ENCODE measurements around the gene CNOT11. TPM values are rescaled to one million over a fixed set of nuclear protein-coding genes. Genes with fewer than 3 reads are reported as not detected.

The CNOT11 gene
- total and polyA plus RNA-seq, 5 donors: 26.0 to 60.5 (median 41.0) TPM

DNA sequence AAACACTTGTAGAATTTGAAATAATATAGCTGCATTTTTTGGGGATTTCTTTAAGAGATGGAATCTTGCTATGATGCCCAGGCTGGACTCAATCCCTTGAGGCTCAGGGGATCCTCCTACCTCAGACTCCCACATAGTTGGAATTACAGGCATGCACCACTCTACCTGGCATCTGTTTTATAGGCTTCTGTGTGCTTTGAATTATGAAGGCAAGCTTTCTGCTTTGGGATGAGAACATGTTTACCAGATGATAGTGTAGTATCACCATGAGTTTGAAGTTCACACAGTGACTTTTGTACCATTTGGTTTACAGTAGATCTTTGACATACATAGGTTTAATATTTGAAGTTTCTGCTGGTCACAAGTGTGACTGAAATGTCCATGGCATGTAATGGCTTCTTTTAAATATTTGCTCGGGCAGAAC is 10.7 kb downstream of the CNOT11 start:
- peak overlapping the region; percentile 48 for H3K27ac ChIP-seq (ENCODE audit: low read length)
- no peak overlapping the region for H3K4me3 ChIP-seq (ENCODE audit: low read length)
- intact Hi-C loops (cut with DNase I): no loop called here
- no peaks in the 10 kb centered on the region for H3K9me3 ChIP-seq (ENCODE audit: control insufficient read depth, low read length)
- no peaks in the 10 kb centered on the region for H3K27me3 ChIP-seq (ENCODE audit: control insufficient read depth, insufficient read depth)
- 79% methylated on average over 1 of the region's 1 CpG for WGBS
- H3K4me1 ChIP-seq (ENCODE audit: control insufficient read depth, insufficient read depth, low read length): no peaks in the 10 kb centered on the region
- no peak for ATAC-seq
- DNase-seq: no peak

DNA sequence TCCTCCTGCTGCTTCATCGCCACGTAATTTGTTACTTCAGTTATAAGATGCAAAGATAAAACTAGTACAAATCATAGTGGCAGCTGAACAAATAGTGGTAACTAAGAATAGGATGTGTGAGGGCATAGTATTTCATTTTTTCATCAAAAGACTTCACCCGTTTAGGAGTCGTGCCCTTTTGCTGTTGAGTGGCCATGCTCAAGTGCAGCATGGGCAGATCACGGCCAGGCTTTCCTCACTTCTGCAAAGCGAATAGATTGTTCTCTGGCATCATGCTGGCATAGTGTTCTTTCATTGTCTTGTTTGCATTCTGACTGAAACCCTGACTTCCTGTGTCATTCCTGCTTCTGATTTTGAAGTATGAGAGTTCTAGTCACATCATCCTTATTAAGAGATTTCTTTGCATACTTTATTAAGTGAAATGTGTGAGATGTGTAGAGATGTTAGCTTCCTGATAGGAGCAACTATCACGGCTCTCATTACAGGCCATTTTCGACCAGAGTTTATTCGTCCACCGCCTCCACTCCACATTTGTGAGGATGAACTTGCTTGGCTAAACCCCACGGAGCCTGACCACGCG is 11.8 kb downstream of the CNOT11 start:
- Histone ChIP-seq H3K4me3 (ENCODE audit: low read length) (no peak overlapping the region), H3K9me3 (ENCODE audit: control insufficient read depth, low read length) (no peaks in the 10 kb centered on the region), H3K27me3 (ENCODE audit: control insufficient read depth, insufficient read depth) (no peaks in the 10 kb centered on the region), H3K27ac (ENCODE audit: low read length) (peak overlapping the region; percentile 91), H3K4me1 (ENCODE audit: control insufficient read depth, insufficient read depth, low read length) (no peaks in the 10 kb centered on the region)
- WGBS: 70% methylated on average over 13 of the region's 13 CpGs
- peak; percentile 47 to 49 for ATAC-seq
- intact Hi-C loops (cut with DNase I): no loop called here
- DNase-seq: peak in 2 of 3 donors; percentile 54 to 58

DNA sequence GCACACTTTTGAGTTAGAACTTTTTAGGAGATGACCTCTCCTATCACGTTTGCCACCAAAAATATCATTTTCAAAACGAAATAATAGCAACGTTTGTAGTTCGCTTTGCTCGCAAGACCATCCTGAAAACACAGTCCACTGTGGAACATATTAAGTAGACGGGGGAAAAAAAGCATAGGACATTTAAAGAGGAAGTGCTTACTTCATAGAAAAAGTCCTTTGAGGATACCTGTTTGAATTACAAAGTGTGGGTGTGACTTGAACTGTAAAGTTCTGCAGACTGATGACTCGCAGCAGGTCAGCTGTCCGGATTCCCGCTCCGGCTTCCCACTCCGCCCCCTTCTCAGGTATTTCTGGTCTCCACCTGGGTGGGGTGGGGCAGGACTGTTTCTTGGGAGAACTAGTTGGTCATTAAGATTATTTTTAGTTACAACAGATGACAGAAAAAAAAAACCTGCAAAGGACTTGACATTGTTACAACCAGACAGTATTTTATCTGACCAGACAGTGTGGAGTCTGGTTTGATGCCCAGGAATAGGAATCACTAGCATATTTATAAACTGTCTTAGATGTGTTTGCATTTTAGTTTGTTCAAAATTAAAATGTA is 13.3 kb downstream of the CNOT11 start:
- ATAC-seq (peak; percentile 40 to 47), DNase-seq (peak in 1 of 3 donors; percentile 51)
- no peak overlapping the region for H3K27ac ChIP-seq (ENCODE audit: low read length)
- no peak overlapping the region for H3K4me3 ChIP-seq (ENCODE audit: low read length)
- no peaks in the 10 kb centered on the region for H3K27me3 ChIP-seq (ENCODE audit: control insufficient read depth, insufficient read depth)
- no peaks in the 10 kb centered on the region for H3K9me3 ChIP-seq (ENCODE audit: control insufficient read depth, low read length)
- intact Hi-C loops (cut with DNase I): no loop called here
- H3K4me1 ChIP-seq (ENCODE audit: control insufficient read depth, insufficient read depth, low read length): no peaks in the 10 kb centered on the region
- WGBS: 66% methylated on average over 11 of the region's 11 CpGs

DNA sequence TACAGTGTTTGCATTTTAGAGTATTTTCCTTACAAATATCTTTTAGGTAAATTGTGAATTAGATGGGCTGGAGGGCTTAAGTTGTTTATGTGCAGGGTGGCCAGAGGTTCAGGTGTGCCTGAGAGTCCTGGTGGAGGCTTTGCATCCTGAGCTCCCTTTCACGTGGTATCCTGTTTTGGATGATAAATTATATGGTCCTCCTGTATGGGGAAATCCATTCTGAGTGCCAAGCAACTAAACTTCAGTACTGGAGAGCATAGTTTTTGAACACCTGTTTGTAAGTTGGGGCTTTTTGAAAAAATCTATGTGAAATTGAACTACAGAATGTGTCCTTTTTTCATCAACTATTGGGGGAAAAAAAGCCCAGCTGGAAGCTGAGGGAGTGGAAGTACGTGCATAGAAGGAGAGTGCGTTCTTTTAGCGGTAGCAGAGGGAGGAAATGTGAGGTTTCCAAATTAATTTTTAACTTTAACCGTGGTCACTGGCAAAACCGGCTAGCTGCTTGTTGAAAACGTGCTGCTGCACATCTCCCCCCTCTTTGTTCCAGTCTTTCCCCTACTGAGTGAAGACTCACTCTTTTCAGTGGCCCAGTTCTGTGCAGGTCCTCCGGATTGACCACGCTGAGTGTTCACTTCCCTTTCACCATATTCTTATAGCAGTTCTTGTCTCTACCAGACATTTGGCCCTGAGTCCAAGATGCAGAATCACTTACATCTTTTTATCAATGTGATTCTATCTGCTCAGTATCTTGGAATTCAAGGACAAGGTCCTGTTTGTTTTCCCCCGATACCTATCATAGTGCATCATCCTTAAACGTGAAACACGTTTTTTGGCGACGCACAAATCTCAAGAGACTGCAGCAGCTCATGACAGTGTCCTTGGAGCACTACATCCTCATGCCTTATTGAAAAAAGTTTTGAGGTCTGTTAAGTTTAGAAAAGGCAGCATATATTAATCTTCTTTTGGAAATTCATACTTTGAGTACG is 15.3 kb downstream of the CNOT11 start:
- no peak overlapping the region for H3K4me3 ChIP-seq (ENCODE audit: low read length)
- no peaks in the 10 kb centered on the region for H3K9me3 ChIP-seq (ENCODE audit: control insufficient read depth, low read length)
- no peak overlapping the region for H3K27ac ChIP-seq (ENCODE audit: low read length)
- DNase-seq: no peak
- no peaks in the 10 kb centered on the region for H3K4me1 ChIP-seq (ENCODE audit: control insufficient read depth, insufficient read depth, low read length)
- ATAC-seq: no peak
- 66% methylated on average over 15 of the region's 15 CpGs for WGBS
- intact Hi-C loops (cut with DNase I): no loop called here
- H3K27me3 ChIP-seq (ENCODE audit: control insufficient read depth, insufficient read depth): no peaks in the 10 kb centered on the region

DNA sequence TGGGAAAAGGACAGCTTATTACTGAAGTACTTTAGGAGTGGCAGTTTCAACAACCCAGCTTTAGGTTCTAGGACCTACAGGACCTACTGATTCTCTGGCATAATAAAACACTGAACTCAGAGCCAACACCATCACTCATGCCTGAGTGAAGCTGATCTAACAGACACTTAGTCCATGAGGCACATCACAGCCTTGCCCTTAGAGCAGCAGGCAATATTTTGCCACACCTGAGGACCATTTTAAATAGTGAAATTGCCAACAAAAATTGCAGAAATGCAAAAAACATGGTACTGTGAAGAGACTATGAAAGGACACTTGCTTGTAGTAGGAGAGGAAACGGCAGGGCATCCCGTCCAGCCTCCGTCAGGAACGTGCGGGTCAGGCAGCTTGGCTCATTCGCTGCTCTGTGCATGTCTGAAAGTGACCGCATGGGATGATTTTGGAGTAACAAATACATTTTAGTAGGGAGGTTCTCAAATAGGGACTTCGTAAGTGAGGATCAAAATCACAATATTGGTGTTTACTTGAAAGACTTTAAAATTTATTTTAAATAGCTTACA is 18.1 kb downstream of the CNOT11 start:
- no peak overlapping the region for H3K27ac ChIP-seq (ENCODE audit: low read length)
- WGBS: 85% methylated on average over 8 of the region's 8 CpGs
- H3K9me3 ChIP-seq (ENCODE audit: control insufficient read depth, low read length): no peaks in the 10 kb centered on the region
- H3K27me3 ChIP-seq (ENCODE audit: control insufficient read depth, insufficient read depth): no peaks in the 10 kb centered on the region
- no peaks in the 10 kb centered on the region for H3K4me1 ChIP-seq (ENCODE audit: control insufficient read depth, insufficient read depth, low read length)
- ATAC-seq (no peak), DNase-seq (no peak)
- intact Hi-C loops (cut with DNase I): no loop called here
- no peak overlapping the region for H3K4me3 ChIP-seq (ENCODE audit: low read length)

DNA sequence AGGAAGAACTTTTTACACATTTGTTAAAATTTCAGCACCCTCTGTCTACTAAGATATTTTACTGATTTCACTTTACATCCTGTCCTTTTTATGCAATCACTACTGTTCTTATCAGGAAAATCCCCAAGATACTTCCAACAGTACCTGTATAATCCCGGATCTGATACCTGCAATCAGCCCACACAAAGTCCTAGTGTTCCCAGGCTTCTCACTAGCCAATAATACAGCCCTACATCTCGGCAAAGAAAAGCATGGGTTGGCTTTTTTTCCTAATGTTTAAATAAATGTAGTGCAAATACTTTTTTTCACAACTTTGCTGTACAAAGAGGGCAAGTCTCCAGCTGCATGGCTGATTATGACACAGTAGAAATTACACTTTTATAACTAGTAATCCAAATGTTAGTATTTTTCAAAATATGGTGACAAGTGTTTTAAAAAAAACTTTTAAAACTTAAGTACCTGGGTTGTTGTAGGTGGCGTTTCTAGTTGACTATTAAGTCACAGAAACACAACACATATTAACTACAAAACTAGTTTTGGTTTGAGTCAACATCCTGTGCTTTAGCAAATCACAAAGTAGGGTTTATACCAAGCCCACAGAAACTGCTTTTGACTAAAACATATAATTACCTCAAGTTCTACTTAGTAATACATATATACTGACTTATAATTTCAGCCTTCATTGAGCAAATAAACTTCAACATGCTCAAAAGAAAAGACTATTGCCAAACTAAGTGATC is 19.5 kb downstream of the CNOT11 start:
- ATAC-seq: no peak
- DNase-seq: no peak
- Histone ChIP-seq H3K4me1 (ENCODE audit: control insufficient read depth, insufficient read depth, low read length) (no peaks in the 10 kb centered on the region), H3K4me3 (ENCODE audit: low read length) (no peak overlapping the region), H3K9me3 (ENCODE audit: control insufficient read depth, low read length) (no peaks in the 10 kb centered on the region), H3K27me3 (ENCODE audit: control insufficient read depth, insufficient read depth) (no peaks in the 10 kb centered on the region), H3K27ac (ENCODE audit: low read length) (no peak overlapping the region)
- WGBS: 76% methylated on average over 3 of the region's 3 CpGs
- intact Hi-C loops (cut with DNase I): no loop called here

DNA sequence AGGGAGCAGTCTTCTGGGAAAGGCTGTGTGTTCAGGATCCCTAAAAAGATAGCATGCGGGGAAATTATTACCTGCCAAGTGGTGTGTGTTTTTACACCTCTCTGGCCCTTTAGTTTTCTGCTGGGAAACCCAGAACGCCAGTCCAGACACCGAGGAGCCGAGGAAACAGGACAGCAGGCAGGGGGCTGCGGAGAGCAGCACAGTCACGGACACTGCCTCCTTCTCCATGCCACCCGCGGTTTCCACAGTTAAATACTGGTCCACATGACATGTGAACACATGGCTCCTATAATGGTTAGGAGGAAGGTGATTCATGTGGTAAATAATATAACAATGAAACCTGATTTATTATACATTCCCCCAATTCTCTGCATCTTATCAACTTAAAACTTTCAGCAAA is 20.4 kb downstream of the CNOT11 start:
- H3K27me3 ChIP-seq (ENCODE audit: control insufficient read depth, insufficient read depth): no peaks in the 10 kb centered on the region
- no peaks in the 10 kb centered on the region for H3K9me3 ChIP-seq (ENCODE audit: control insufficient read depth, low read length)
- 76% methylated on average over 8 of the region's 8 CpGs for whole genome bisulfite sequencing
- no peak overlapping the region for H3K27ac ChIP-seq (ENCODE audit: low read length)
- intact Hi-C loops (cut with DNase I): no loop called here
- no peaks in the 10 kb centered on the region for H3K4me1 ChIP-seq (ENCODE audit: control insufficient read depth, insufficient read depth, low read length)
- no peak overlapping the region for H3K4me3 ChIP-seq (ENCODE audit: low read length)
- DNase-seq: no peak
- peak; percentile 21 to 45 for ATAC-seq

DNA sequence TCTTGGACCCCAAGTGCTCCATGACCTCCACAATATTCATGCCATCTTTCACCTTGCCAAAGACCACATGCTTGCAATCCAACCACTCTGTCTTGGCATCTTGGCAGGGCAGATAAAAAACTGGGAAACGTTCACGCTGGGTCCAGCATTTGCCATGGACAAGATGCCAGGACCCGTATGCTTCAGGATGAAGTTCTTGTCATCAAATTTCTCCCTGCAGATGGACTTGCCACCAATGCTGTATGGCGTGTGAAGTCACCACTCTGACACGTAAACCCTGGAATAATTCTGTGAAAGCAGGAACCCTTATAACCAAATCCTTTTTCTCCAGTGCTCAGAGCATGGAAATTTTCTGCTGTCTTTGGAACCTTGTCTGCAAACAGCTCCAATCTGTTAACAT is 21.5 kb downstream of the CNOT11 start:
- H3K9me3 ChIP-seq (ENCODE audit: control insufficient read depth, low read length): no peaks in the 10 kb centered on the region
- H3K4me3 ChIP-seq (ENCODE audit: low read length): no peak overlapping the region
- no peak overlapping the region for H3K27ac ChIP-seq (ENCODE audit: low read length)
- 79% methylated on average over 5 of the region's 5 CpGs for WGBS
- no peak for ATAC-seq
- DNase-seq: no peak
- no peaks in the 10 kb centered on the region for H3K27me3 ChIP-seq (ENCODE audit: control insufficient read depth, insufficient read depth)
- intact Hi-C loops (cut with DNase I): no loop called here
- no peaks in the 10 kb centered on the region for H3K4me1 ChIP-seq (ENCODE audit: control insufficient read depth, insufficient read depth, low read length)

DNA sequence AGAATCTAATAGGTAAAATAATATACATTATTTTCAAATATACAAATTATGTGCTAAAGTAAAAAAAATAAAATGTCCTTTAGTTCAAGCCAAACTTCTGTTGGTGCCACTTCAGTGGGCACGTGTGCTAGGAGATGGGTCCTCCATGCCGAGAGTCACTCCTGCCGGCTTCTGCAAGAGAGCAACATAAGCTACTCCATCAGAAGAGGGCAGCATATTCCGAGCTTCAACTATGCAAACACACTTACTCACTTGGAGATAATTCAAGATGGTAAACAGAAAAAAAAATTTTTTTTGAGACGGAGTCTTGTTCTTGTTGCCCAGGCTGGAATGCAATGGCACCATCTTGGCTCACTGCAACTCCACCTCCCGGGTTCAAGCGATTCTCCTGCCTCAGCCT is 24.4 kb downstream of the CNOT11 start:
- Histone ChIP-seq H3K9me3 (ENCODE audit: control insufficient read depth, low read length) (no peaks in the 10 kb centered on the region), H3K27me3 (ENCODE audit: control insufficient read depth, insufficient read depth) (no peaks in the 10 kb centered on the region), H3K4me1 (ENCODE audit: control insufficient read depth, insufficient read depth, low read length) (no peaks in the 10 kb centered on the region), H3K27ac (ENCODE audit: low read length) (no peak overlapping the region), H3K4me3 (ENCODE audit: low read length) (no peak overlapping the region)
- ATAC-seq (no peak), DNase-seq (no peak)
- WGBS: 77% methylated on average over 7 of the region's 7 CpGs
- intact Hi-C loops (cut with DNase I): no loop called here

DNA sequence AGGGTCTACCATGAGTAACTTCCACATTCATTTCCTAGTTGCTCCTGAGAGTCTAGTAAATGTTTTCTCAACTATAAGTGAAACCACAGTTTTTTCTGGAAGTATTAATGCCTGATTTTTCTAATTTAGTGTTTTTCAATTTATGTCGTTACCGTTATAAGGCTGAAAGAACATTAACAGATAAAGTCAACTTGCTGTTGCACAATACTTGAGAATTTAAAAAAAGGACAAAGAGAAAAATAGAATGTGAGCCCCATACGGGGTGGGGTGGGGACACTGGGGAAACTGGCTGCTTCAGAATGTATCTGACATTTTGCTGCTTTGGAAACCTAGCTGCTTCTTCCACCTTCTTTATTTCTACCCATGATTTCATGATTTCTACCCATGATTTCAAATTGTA is 26.2 kb downstream of the CNOT11 start:
- Histone ChIP-seq H3K27ac (ENCODE audit: low read length) (no peak overlapping the region), H3K4me1 (ENCODE audit: control insufficient read depth, insufficient read depth, low read length) (no peaks in the 10 kb centered on the region), H3K27me3 (ENCODE audit: control insufficient read depth, insufficient read depth) (no peaks in the 10 kb centered on the region), H3K9me3 (ENCODE audit: control insufficient read depth, low read length) (no peaks in the 10 kb centered on the region), H3K4me3 (ENCODE audit: low read length) (no peak overlapping the region)
- intact Hi-C loops (cut with DNase I): no loop called here
- no peak for DNase-seq
- no peak for ATAC-seq
- WGBS: 81% methylated on average over 3 of the region's 3 CpGs

Measured in right cardiac atrium (tissue), 5 donors.